IPS-11a (cell line): ENCODE results near the gene FAM72A.
"Not testable (repeated sequence)": the region's sequence is repeated elsewhere in the genome, so short reads cannot be mapped to it uniquely, and the experiment has no call there.

Experiments
- H3K4me3 ChIP-seq: one replicate; pipeline ENCODE4 v1.5.1; 2013; ENCODE audit warnings: low read depth, low read length, control low read depth

Gene FAM72A

GRCh38 chr1:206169794-206170193, 32.8 kb downstream of the FAM72A start:
- H3K4me3 ChIP-seq, result not testable (repeated sequence)

GRCh38 chr1:206167350-206168029, 35.1 kb downstream of the FAM72A start:
- not testable (repeated sequence) for H3K4me3 ChIP-seq

GRCh38 chr1:206145771-206146290, 56.8 kb downstream of the FAM72A start:
- H3K4me3 ChIP-seq, result no peak overlapping the region

- no peak overlapping the region for H3K4me3 ChIP-seq
These were observed 58.0 kb downstream of the FAM72A start for GRCh38 chr1:206144605-206145004.

GRCh38 chr1:206143537-206144172, 59.0 kb downstream of the FAM72A start:
- H3K4me3 ChIP-seq, result no peak overlapping the region

GRCh38 chr1:206142770-206143169, 59.9 kb downstream of the FAM72A start:
- H3K4me3 ChIP-seq, result no peak overlapping the region

GRCh38 chr1:206142011-206142410, 60.6 kb downstream of the FAM72A start:
- no peak overlapping the region for H3K4me3 ChIP-seq

- no peak overlapping the region for H3K4me3 ChIP-seq
These were observed 66.4 kb downstream of the FAM72A start for GRCh38 chr1:206136241-206136640.
